GM12878 (cell line): ENCODE data around the gene MELTF. TPM values are rescaled to one million over a fixed set of nuclear protein-coding genes. Genes with fewer than 3 reads are reported as not detected.

Experiments used
- MXI1 ChIP-seq: fragments of 150-350 bp; IDR thresholded peaks from 2 replicates; pipeline ENCODE4 v1.6.1; 2011; ENCODE audit warnings: low read depth, mild to moderate bottlenecking, inconsistent platforms, low read length, improper control_type of control experiment
- polyA plus RNA-seq, 11 experiments: library from polyadenylated mRNA; depleted of rRNA in 4 of 11; unstranded in 6 of 11; stranded (reverse) in 5 of 11; fragments of >200 nt; fragmentation: Nextera tagmentation in 4 of 11; fragmentation: Illumina TruSeq in 1 of 11; extraction: Ambion mirVana in 4 of 11; extraction: Trizol in 1 of 11; gene quantifications; 1 replicate in 1 of 11; 2 replicates in 10 of 11; pipeline versions ENCODE4 v1.2.1 to v1.2.3, GENCODE V29; 2011 to 2016; ENCODE audit warnings: inconsistent platforms in 2 of 11, missing spikeins in 2 of 11, low read depth in 1 of 11
- total RNA-seq, 4 experiments: library from RNA; depleted of rRNA in 3 of 4; stranded (reverse); fragments of >200 nt in 3 of 4; fragmentation: Illumina TruSeq in 1 of 4; extraction: Trizol in 1 of 4; gene quantifications; 2 replicates each; pipeline versions ENCODE4 v1.2.1 to v1.2.3, GENCODE V29; 2013 to 2021

Gene MELTF
- total and polyA plus RNA-seq, 10 of the 15 experiments (the other 5 are each of a cell fraction or from before 2014, with no cell fraction given), result 0.55 to 49.1 (median 11.1) TPM

DNA sequence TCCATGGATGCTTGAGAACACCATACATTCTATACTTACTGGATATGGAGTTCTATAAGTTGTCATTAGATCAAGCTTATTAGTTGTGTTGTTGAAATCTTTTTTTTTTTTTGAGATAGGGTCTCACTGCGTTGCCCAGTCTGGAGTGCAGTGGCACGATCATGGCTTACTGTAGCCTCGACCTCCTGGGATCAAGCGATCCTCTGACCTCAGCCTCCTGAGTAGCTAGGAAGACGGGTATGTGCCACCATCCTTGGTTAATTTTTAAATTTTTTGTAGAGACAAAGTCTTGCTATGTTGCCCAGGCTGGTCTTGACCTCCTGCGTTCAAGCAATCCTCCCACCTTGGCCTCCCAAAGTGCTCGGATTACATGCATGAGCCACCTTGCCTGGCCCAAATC lies 74.8 kb downstream of the MELTF start (continued):
- no peak for TF ChIP-seq MXI1

Other genes with a start within 250 kb of the MELTF start
- gene SENP5, start 161.9 kb downstream of the MELTF start, total RNA-seq (2014; rRNA removed), result 22.3 and 27.9 TPM in 2 replicates
- 28.4 and 29.1 TPM in 2 replicates for gene SENP5, start 161.9 kb downstream of the MELTF start, total RNA-seq (2014; rRNA removed; fragmentation: Illumina TruSeq; extraction: Trizol)
- gene SENP5, start 161.9 kb downstream of the MELTF start, total RNA-seq (2021), result 22.5 and 24.8 TPM in 2 replicates
- 23.4 and 24.9 TPM in 2 replicates for gene SENP5, start 161.9 kb downstream of the MELTF start, polyA plus RNA-seq (2011; rRNA removed)
- 16.8 and 25.0 TPM in 2 replicates for gene SENP5, start 161.9 kb downstream of the MELTF start, polyA plus RNA-seq (2014; fragmentation: Illumina TruSeq; extraction: Trizol)
- gene SENP5, start 161.9 kb downstream of the MELTF start, polyA plus RNA-seq (2014; fragmentation: Nextera tagmentation; extraction: Ambion mirVana), result 1 to 10 TPM; 6.4 to 9.6 TPM
- 14.3 TPM in 2 replicates for gene SENP5, start 161.9 kb downstream of the MELTF start, polyA plus RNA-seq (2014; rRNA removed)
- 10 to 100 TPM; 11.8 to 13.9 TPM for gene SENP5, start 161.9 kb downstream of the MELTF start, polyA plus RNA-seq (2016; fragmentation: Nextera tagmentation; extraction: Ambion mirVana)
- 59.6 and 66.0 TPM in 2 replicates for gene NCBP2, start 87.3 kb downstream of the MELTF start, total RNA-seq (2014; rRNA removed)
- 80.1 and 81.4 TPM in 2 replicates for gene NCBP2, start 87.3 kb downstream of the MELTF start, total RNA-seq (2014; rRNA removed; fragmentation: Illumina TruSeq; extraction: Trizol)
- 70.5 and 75.8 TPM in 2 replicates for gene NCBP2, start 87.3 kb downstream of the MELTF start, total RNA-seq (2021)
- gene NCBP2, start 87.3 kb downstream of the MELTF start, polyA plus RNA-seq (2011; rRNA removed), result 111 and 136 TPM in 2 replicates
- 108 and 117 TPM in 2 replicates for gene NCBP2, start 87.3 kb downstream of the MELTF start, polyA plus RNA-seq (2014; fragmentation: Illumina TruSeq; extraction: Trizol)
- gene NCBP2, start 87.3 kb downstream of the MELTF start, polyA plus RNA-seq (2014; fragmentation: Nextera tagmentation; extraction: Ambion mirVana), result 10 to 100 TPM; 66.6 to 94.1 TPM
- gene NCBP2, start 87.3 kb downstream of the MELTF start, polyA plus RNA-seq (2014; rRNA removed), result 92.0 and 98.7 TPM in 2 replicates
- 100 to 1,000 TPM; 128 to 136 TPM for gene NCBP2, start 87.3 kb downstream of the MELTF start, polyA plus RNA-seq (2016; fragmentation: Nextera tagmentation; extraction: Ambion mirVana)
- 0.54 and 0.85 TPM in 2 replicates for gene PIGZ, start 61.0 kb downstream of the MELTF start, total RNA-seq (2014; rRNA removed)
- 0.31 and 0.69 TPM in 2 replicates for gene PIGZ, start 61.0 kb downstream of the MELTF start, total RNA-seq (2014; rRNA removed; fragmentation: Illumina TruSeq; extraction: Trizol)
- 0.90 and 1.2 TPM in 2 replicates for gene PIGZ, start 61.0 kb downstream of the MELTF start, total RNA-seq (2021)
- gene PIGZ, start 61.0 kb downstream of the MELTF start, polyA plus RNA-seq (2011; rRNA removed), result 0.29 and 0.42 TPM in 2 replicates
- 0.44 and 0.88 TPM in 2 replicates for gene PIGZ, start 61.0 kb downstream of the MELTF start, polyA plus RNA-seq (2014; fragmentation: Illumina TruSeq; extraction: Trizol)
- gene PIGZ, start 61.0 kb downstream of the MELTF start, polyA plus RNA-seq (2014; fragmentation: Nextera tagmentation; extraction: Ambion mirVana), result under 1 TPM; 0.06 to 0.42 TPM
- gene PIGZ, start 61.0 kb downstream of the MELTF start, polyA plus RNA-seq (2014; rRNA removed), result 1.1 TPM in 2 replicates
- gene PIGZ, start 61.0 kb downstream of the MELTF start, polyA plus RNA-seq (2016; fragmentation: Nextera tagmentation; extraction: Ambion mirVana), result under 1 TPM; 0.44 to 1.00 TPM